ENCODE results near the gene PFN3. TPM values are rescaled to one million over a fixed set of nuclear protein-coding genes. Genes with fewer than 3 reads are reported as not detected.
A peak's percentile ranks its signal among the peaks of the same experiment; 100 is the strongest.

Gene PFN3
- total and polyA plus RNA-seq, 2 of the 13 experiments (the other 11 are each of a cell fraction or from before 2014, with no cell fraction given): not detected

DNA sequence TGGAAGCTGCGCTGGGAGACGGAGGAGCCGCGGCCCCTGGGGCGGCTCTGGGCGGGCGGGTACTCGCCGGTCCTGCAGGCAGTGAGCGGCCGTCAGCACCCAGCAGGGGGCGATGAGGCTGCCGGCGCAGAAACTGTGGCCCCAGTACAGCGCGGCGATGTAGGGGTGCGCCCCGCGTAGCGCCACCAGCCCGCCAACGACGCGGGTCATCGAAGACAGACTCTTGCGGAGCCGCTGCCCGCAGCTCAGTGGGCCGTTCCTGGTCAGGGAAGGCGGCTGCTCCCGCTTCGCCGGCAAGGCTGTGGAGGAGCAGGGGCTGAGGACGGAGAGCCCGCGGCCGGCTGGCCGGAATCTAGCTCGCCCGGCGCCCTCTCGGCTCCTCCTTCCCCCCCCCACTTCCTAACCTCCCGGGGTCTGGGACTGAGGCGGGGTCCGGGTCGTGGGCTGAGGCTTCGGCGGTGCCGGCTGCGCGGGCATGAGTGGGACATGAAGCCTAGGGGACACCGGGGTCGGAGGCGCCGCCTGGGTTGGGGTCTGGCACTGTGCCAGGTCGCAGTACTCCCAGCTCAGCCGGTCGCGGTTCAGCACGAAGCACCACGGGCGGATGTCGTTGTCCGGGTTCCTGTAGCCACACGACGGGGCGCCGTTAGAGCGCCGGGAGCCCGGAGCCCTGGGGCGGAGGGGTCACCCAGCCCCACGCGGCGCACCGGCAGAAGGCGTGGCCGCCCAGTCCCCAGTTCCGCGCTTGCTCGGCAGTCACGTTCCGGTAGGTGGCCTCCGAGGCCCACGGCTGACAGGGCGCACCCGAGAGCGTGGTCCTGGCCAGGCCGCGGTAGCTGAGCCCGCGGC, 3.6 kb upstream of the PFN3 start (continued):
- TF ChIP-seq ZNF414 (CRISPR knock-in tag; IDR thresholded peaks at IDR 0.05) (no peak), ZSCAN25 (CRISPR knock-in tag; IDR thresholded peaks at IDR 0.05) (peak; percentile 92), ZNF597 (CRISPR knock-in tag; IDR thresholded peaks at IDR 0.05) (no peak), ZNF225 (CRISPR knock-in tag; IDR thresholded peaks at IDR 0.05) (no peak), NFKB2 (CRISPR knock-in tag; IDR thresholded peaks at IDR 0.05; ENCODE audit: borderline replicate concordance) (0 out of 2 replicates have a peak, but pooled peaks have one; percentile 9), SP5 (CRISPR knock-in tag; IDR thresholded peaks at IDR 0.05; ENCODE audit: borderline replicate concordance, low read depth) (peak; percentile 41; the same call in 1 of the 2 replicates), ARNT2 (CRISPR knock-in tag; IDR thresholded peaks at IDR 0.05; ENCODE audit: low read depth) (peak; percentile 26; the same call in 1 of the 2 replicates), MAFK (conservative IDR thresholded peaks at IDR 0.05 in 1 of 2, IDR thresholded peaks at IDR 0.05 in 1 of 2; ENCODE audit: low read length in 2 of 2) (no peak), PATZ1 (CRISPR knock-in tag; IDR thresholded peaks at IDR 0.05) (0 out of 2 replicates have a peak, but pooled peaks have one; percentile 15), RAD21 (CRISPR knock-in tag; IDR thresholded peaks at IDR 0.05) (peak; percentile 80), YEATS4 (CRISPR knock-in tag; IDR thresholded peaks at IDR 0.05; ENCODE audit: borderline replicate concordance) (peak; percentile 8; the same call in 1 of the 2 replicates), ZNF263 (CRISPR knock-in tag; IDR thresholded peaks at IDR 0.05) (peak; percentile 92), TARDBP (CRISPR knock-in tag; IDR thresholded peaks at IDR 0.05) (peak; percentile 40; the same call in 1 of the 2 replicates)
- TF ChIP-seq, protein P1, sequence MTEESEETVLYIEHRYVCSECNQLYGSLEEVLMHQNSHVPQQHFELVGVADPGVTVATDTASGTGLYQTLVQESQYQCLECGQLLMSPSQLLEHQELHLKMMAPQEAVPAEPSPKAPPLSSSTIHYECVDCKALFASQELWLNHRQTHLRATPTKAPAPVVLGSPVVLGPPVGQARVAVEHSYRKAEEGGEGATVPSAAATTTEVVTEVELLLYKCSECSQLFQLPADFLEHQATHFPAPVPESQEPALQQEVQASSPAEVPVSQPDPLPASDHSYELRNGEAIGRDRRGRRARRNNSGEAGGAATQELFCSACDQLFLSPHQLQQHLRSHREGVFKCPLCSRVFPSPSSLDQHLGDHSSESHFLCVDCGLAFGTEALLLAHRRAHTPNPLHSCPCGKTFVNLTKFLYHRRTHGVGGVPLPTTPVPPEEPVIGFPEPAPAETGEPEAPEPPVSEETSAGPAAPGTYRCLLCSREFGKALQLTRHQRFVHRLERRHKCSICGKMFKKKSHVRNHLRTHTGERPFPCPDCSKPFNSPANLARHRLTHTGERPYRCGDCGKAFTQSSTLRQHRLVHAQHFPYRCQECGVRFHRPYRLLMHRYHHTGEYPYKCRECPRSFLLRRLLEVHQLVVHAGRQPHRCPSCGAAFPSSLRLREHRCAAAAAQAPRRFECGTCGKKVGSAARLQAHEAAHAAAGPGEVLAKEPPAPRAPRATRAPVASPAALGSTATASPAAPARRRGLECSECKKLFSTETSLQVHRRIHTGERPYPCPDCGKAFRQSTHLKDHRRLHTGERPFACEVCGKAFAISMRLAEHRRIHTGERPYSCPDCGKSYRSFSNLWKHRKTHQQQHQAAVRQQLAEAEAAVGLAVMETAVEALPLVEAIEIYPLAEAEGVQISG (CRISPR knock-in tag; IDR thresholded peaks at IDR 0.05): peak; percentile 19; the same call in 1 of the 2 replicates
- TF ChIP-seq, protein P2, sequence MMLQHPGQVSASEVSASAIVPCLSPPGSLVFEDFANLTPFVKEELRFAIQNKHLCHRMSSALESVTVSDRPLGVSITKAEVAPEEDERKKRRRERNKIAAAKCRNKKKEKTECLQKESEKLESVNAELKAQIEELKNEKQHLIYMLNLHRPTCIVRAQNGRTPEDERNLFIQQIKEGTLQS (CRISPR knock-in tag; IDR thresholded peaks at IDR 0.05): no peak

Measured in HepG2 (cell line).